Activated T-cell treated with anti-CD3 and anti-CD28 coated beads, Interleukin-2, amount 50 U/mL, for 72 hours (primary cell): Measurements from ENCODE around the gene PPP2R5A. TPM values are rescaled to one million over a fixed set of nuclear protein-coding genes. Genes with fewer than 3 reads are reported as not detected.
A peak's percentile ranks its signal among the peaks of the same experiment; 100 is the strongest.
"Not testable (repeated sequence)": the region's sequence is repeated elsewhere in the genome, so short reads cannot be mapped to it uniquely, and the experiment has no call there.

Experiments
- ATAC-seq, 2 donors: fragments of 150-1000 bp; cut with Tn5 transposase; replicated peaks in 1 of 2; 2 replicates each; pipeline ENCODE4 v1.10.0; 2021; ENCODE audit warnings: moderate library complexity in 2 of 2, mild to moderate bottlenecking in 1 of 2
- DNase-seq, 2 donors: peaks; one replicate each; pipeline ENCODE4 v3.0.0; 2021 to 2022; ENCODE audit warnings: mixed read lengths in 1 of 2
- H3K27ac Mint-ChIP-seq: one replicate; pipeline ENCODE4 v1.8.0; 2022; ENCODE audit warnings: mild to moderate bottlenecking, moderate library complexity, mixed read lengths
- H3K27me3 Mint-ChIP-seq: one replicate; pipeline ENCODE4 v1.8.0; 2022; ENCODE audit warnings: low read depth, mixed read lengths
- H3K36me3 Mint-ChIP-seq, 2 donors: one replicate each; pipeline ENCODE4 v1.8.0; 2022; ENCODE audit warnings: mixed read lengths in 2 of 2, mild to moderate bottlenecking in 1 of 2; ENCODE audit not compliant: insufficient read depth in 2 of 2
- H3K4me1 Mint-ChIP-seq: one replicate; pipeline ENCODE4 v1.8.0; 2022; ENCODE audit warnings: low read depth, mixed read lengths
- H3K4me3 Mint-ChIP-seq, 2 donors: one replicate each; pipeline ENCODE4 v1.8.0; 2022; ENCODE audit warnings: mild to moderate bottlenecking in 2 of 2, mixed read lengths in 2 of 2, moderate library complexity in 2 of 2
- H3K9me3 Mint-ChIP-seq, 2 donors: one replicate each; pipeline ENCODE4 v1.8.0; 2022; ENCODE audit warnings: mixed read lengths in 2 of 2
- total RNA-seq, 2 donors: library from RNA; stranded (reverse); gene quantifications; one replicate each; pipeline ENCODE4 v1.2.3, GENCODE V29; 2022

The PPP2R5A gene
- total RNA-seq, 2 donors from 2014 or later, result 43.7 to 52.0 TPM

GRCh38 chr1:212281590-212281989 lies 3.6 kb upstream of the PPP2R5A start:
- peaks cover 3 to 5% of the 10 kb centered on the region in 2 donors for H3K36me3 Mint-ChIP-seq
- no peaks in the 10 kb centered on the region for H3K27me3 Mint-ChIP-seq
- DNase-seq, result no peak
- H3K9me3 Mint-ChIP-seq, result no peaks in the 10 kb centered on the region
- no peak overlapping the region for H3K4me3 Mint-ChIP-seq
- no peak overlapping the region for H3K27ac Mint-ChIP-seq
- peaks cover 21% of the 10 kb centered on the region for H3K4me1 Mint-ChIP-seq
- ATAC-seq, result no peak

GRCh38 chr1:212283741-212284140 lies 1.5 kb upstream of the PPP2R5A start:
- Mint-ChIP-seq H3K4me1 (peaks cover 31% of the 10 kb centered on the region), H3K9me3 (no peaks in the 10 kb centered on the region), H3K36me3 (peaks cover 4 to 6% of the 10 kb centered on the region in 2 donors), H3K4me3 (peak overlapping the region; percentile 100), H3K27ac (peak overlapping the region; percentile 85), H3K27me3 (no peaks in the 10 kb centered on the region)
- DNase-seq (no peak), ATAC-seq (no peak)

DNA sequence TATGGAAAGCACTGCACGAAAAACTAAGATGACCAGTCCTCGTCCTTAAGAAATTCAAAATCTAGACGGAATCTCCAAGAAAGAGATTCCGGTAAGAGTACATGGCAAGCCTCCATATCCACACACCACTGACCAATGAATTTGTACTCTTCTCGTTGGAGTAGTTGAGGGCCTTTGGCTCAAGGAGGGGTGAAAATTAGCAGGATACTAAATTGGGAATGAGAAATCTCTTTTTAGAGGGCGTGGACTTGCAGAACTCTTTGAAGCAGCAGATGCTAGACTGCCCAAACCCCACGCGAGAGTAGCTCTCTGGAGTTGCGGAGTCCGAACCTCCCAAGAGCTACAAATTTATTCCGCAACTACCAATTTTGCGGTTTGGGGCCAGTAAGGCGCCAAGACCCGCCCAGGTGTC lies 872 bp upstream of the PPP2R5A start:
- H3K4me1 Mint-ChIP-seq, result peaks cover 35% of the 10 kb centered on the region
- H3K36me3 Mint-ChIP-seq, result peaks cover 4 to 6% of the 10 kb centered on the region in 2 donors
- DNase-seq, result no peak
- H3K27ac Mint-ChIP-seq, result peak overlapping the region; percentile 93
- peak overlapping the region; percentile 100 for H3K4me3 Mint-ChIP-seq
- ATAC-seq, result no peak
- H3K27me3 Mint-ChIP-seq, result no peaks in the 10 kb centered on the region
- H3K9me3 Mint-ChIP-seq, result no peaks in the 10 kb centered on the region

DNA sequence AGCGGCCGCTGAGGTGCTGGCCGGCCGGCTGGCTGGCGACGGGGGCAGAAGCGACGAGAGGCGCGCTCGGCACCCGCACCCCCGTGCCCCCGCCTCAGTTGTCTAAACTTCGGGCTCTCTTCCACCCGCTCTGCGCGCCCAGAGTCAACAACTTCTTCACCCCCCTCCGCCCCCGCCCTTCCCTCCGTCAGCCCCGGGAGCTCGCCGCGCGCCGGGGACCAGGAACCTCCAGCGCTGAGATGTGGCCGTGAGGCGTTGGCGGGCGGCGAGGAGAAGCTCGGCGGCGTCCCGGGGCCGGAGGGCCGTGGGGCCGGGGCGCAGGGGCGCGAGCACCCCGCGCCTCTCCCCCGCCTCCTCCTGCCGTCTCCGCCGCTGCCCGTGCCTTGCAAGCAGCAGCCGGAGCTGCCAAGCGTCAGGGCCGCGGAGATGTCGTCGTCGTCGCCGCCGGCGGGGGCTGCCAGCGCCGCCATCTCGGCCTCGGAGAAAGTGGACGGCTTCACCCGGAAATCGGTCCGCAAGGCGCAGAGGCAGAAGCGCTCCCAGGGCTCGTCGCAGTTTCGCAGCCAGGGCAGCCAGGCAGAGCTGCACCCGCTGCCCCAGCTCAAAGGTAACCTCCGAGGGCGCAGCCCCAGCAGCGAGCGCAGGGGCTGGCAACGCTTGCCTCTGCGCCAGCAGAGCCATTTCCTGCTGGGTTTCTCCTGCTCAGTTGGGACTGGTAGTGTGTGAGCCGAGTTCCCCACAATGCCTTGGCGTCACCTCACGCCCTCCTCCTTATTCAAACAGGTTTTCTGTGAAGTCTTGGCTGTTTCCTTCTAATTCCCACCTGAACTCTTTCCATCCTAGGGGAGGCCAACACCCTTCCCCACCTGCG lies 710 bp downstream of the PPP2R5A start:
- Mint-ChIP-seq H3K27ac (peak overlapping the region; percentile 99), H3K4me1 (peaks cover 51% of the 10 kb centered on the region), H3K27me3 (no peaks in the 10 kb centered on the region), H3K4me3 (peak overlapping the region; percentile 100), H3K9me3 (no peaks in the 10 kb centered on the region), H3K36me3 (peaks cover 4 to 6% of the 10 kb centered on the region in 2 donors)
- ATAC-seq, result peak; percentile 17 to 24
- peak; percentile 78 to 80 for DNase-seq

- ATAC-seq (no peak), DNase-seq (no peak)
- Mint-ChIP-seq H3K4me1 (peaks cover 58% of the 10 kb centered on the region), H3K27me3 (no peaks in the 10 kb centered on the region), H3K4me3 (peak overlapping the region; percentile 100), H3K36me3 (peaks cover 4 to 6% of the 10 kb centered on the region in 2 donors), H3K27ac (peak overlapping the region; percentile 99), H3K9me3 (no peaks in the 10 kb centered on the region)
Observed at GRCh38 chr1:212286556-212287131, 1.4 kb downstream of the PPP2R5A start.

DNA sequence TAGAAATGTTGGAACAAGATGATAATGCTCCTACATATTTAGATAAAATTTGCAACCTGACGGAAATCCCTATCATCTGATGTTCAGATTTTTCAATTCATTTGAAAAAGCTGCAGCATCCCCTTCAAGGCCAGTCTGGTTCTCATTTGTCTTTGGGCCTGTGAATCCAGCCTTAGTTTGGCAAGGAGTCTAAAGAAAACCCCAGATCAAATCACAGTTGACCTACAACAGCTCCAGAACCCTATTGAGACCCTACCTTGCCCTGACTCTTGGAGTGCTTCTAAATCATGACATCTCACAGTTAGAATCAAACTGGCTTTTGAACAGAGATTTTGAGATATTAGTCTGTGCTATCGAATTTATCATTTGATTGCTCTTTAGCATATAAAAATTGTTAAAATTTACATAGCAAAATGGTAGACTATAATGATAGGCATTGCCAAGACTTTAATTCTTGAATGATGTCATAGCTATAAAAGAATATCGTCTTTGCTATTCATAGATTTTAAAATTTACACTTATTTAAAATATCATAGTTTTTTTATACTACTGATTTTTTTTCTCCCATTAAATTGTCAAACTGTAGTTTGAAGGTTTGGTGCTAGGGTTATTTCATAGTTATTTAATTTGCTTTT lies 2.2 kb downstream of the PPP2R5A start:
- H3K36me3 Mint-ChIP-seq, result peaks cover 4 to 6% of the 10 kb centered on the region in 2 donors
- ATAC-seq (no peak), DNase-seq (no peak)
- no peaks in the 10 kb centered on the region for H3K9me3 Mint-ChIP-seq
- H3K4me1 Mint-ChIP-seq, result peaks cover 65% of the 10 kb centered on the region
- H3K27ac Mint-ChIP-seq, result peak overlapping the region; percentile 99
- H3K4me3 Mint-ChIP-seq, result peak overlapping the region; percentile 100
- H3K27me3 Mint-ChIP-seq, result no peaks in the 10 kb centered on the region

GRCh38 chr1:212287995-212288394 lies 2.8 kb downstream of the PPP2R5A start:
- H3K27ac Mint-ChIP-seq, H3K36me3 Mint-ChIP-seq, DNase-seq, H3K9me3 Mint-ChIP-seq, ATAC-seq, H3K27me3 Mint-ChIP-seq: not testable (repeated sequence)
- Mint-ChIP-seq H3K4me1 (peaks cover 69% of the 10 kb centered on the region), H3K4me3 (peak overlapping the region; percentile 85)

- peak overlapping the region; percentile 58 for H3K27ac Mint-ChIP-seq
- H3K27me3 Mint-ChIP-seq, result no peaks in the 10 kb centered on the region
- DNase-seq (no peak), ATAC-seq (no peak)
- peak overlapping the region; percentile 85 for H3K4me3 Mint-ChIP-seq
- H3K9me3 Mint-ChIP-seq, result no peaks in the 10 kb centered on the region
- H3K36me3 Mint-ChIP-seq, result peaks cover 4 to 6% of the 10 kb centered on the region in 2 donors
- peaks cover 69% of the 10 kb centered on the region for H3K4me1 Mint-ChIP-seq
Observed at GRCh38 chr1:212288615-212289014, 3.4 kb downstream of the PPP2R5A start.

GRCh38 chr1:212289262-212290077 lies 4.3 kb downstream of the PPP2R5A start:
- no peaks in the 10 kb centered on the region for H3K9me3 Mint-ChIP-seq
- H3K27ac Mint-ChIP-seq, result peak overlapping the region; percentile 69
- peak overlapping the region; percentile 51 to 83 for H3K4me3 Mint-ChIP-seq
- peaks cover 4 to 6% of the 10 kb centered on the region in 2 donors for H3K36me3 Mint-ChIP-seq
- ATAC-seq (no peak), DNase-seq (no peak)
- no peaks in the 10 kb centered on the region for H3K27me3 Mint-ChIP-seq
- peaks cover 70% of the 10 kb centered on the region for H3K4me1 Mint-ChIP-seq

DNA sequence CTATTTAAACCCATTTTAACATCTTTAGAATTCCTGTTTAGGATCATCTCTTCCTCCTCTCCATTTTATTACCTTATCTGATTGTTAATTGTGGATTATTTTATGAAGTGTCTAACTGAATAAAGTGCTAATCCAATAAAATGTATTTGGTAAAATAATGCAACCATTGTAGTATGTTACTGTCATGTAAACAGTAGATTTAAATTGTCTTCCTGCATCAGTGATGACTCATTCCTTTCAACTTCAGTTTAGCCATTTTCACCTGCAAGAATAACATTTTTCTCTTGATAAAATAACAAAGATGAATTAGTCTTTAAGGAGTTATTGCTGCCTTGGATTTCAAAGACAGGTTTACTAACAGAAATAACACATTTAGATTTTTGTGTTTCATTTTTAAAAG lies 5.4 kb downstream of the PPP2R5A start:
- Mint-ChIP-seq H3K27me3 (no peaks in the 10 kb centered on the region), H3K4me1 (peaks cover 76% of the 10 kb centered on the region)
- ATAC-seq, result no peak

DNA sequence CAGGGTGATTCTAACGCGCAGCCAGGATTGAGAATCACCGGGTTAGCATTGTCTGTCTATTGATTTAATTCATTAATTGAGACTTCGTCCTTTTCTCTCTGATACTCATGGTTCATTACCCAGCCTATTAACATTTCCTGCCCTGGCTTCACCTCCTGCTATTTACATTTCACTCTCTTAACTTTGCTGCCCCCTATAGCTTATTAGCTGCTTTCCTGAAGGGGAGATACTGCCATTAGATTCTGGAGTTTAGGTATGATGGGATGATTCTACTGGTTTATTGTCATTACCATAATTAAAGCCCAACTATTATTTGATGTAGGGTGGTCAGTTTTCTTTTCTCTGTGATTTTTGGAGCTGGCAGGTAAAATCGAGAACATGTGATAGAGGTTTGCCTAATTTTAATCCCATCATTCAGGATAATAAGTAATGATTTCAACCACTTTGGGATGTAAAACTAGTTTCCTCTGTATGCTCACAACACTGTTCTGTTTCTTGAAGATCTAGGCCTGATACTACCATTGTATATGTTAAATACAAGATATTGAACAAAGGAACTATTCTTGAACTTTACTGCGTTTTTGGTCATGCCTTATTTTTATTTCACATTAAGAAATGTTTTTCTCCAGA lies 6.4 kb downstream of the PPP2R5A start:
- peak overlapping the region; percentile 76 to 77 for H3K4me3 Mint-ChIP-seq
- no peaks in the 10 kb centered on the region for H3K27me3 Mint-ChIP-seq
- no peaks in the 10 kb centered on the region for H3K9me3 Mint-ChIP-seq
- peaks cover 86% of the 10 kb centered on the region for H3K4me1 Mint-ChIP-seq
- DNase-seq (no peak), ATAC-seq (no peak)
- peaks cover under 1 to 1% of the 10 kb centered on the region in 2 donors for H3K36me3 Mint-ChIP-seq
- peak overlapping the region; percentile 83 for H3K27ac Mint-ChIP-seq

More for the DNA sequence above, 5.4 kb downstream of the PPP2R5A start:
- Mint-ChIP-seq H3K36me3 (peaks cover 4 to 5% of the 10 kb centered on the region in 2 donors), H3K4me3 (peak overlapping the region; percentile 76 to 91), H3K27ac (peak overlapping the region; percentile 94), H3K9me3 (no peaks in the 10 kb centered on the region)
- DNase-seq, result no peak
